ENCODE measurements around the gene SOCS1.
A peak's percentile ranks its signal among the peaks of the same experiment; 100 is the strongest.

- peak; percentile 86 for TF ChIP-seq SP1 (IDR thresholded peaks at IDR 0.05)
- TF ChIP-seq REST (IDR thresholded peaks at IDR 0.05) = no peak
- TF ChIP-seq CTCF (IDR thresholded peaks at IDR 0.05; ENCODE audit: low read depth, low read length, missing input control) = no peak
- TF ChIP-seq JUND (IDR thresholded peaks at IDR 0.05) = peak in 1 of 2 donors; percentile 29
- no peak for TF ChIP-seq MAX (IDR thresholded peaks at IDR 0.05)
- peak in 1 of 2 donors; percentile 44 for TF ChIP-seq GABPA (IDR thresholded peaks at IDR 0.05 in 1 of 2, conservative IDR thresholded peaks at IDR 0.05 in 1 of 2)
- TF ChIP-seq RAD21 (IDR thresholded peaks at IDR 0.05) = peak in 1 of 2 donors; percentile 15
- TF ChIP-seq NR2F2 (IDR thresholded peaks at IDR 0.05) = peak; percentile 60
- no peak for TF ChIP-seq ZBTB33 (IDR thresholded peaks at IDR 0.05)
- peak; percentile 29 for TF ChIP-seq FOXA1 (IDR thresholded peaks at IDR 0.05)
- peak; percentile 67 for TF ChIP-seq ATF3 (IDR thresholded peaks at IDR 0.05)
These were observed 50.0 kb downstream of the SOCS1 start for GRCh38 chr16:11205754-11206581.

Data from liver (tissue), 3 donors.